Epithelial cell of proximal tubule (primary cell): Measurements from ENCODE around the gene PMS2. TPM values are rescaled to one million over a fixed set of nuclear protein-coding genes. Genes with fewer than 3 reads are reported as not detected.
"Not testable (repeated sequence)": the region's sequence is repeated elsewhere in the genome, so short reads cannot be mapped to it uniquely, and the experiment has no call there.

Source experiments
- DNase-seq: peaks from one replicate; pipeline ENCODE4 v3.0.0-alpha.2; 2011; ENCODE audit warnings: low read depth
- H3K4me3 ChIP-seq: 2 replicates; pipeline ENCODE4 v1.5.1; 2011; ENCODE audit warnings: low read depth, mild to moderate bottlenecking, low read length
- total RNA-seq: library from RNA; depleted of rRNA; stranded (reverse); fragments of >200 nt; gene quantifications from 2 replicates; pipeline ENCODE4 v1.2.3, GENCODE V29; 2015
- TF ChIP-seq, protein P1 (sequence below): conservative IDR thresholded peaks from 2 replicates; pipeline ENCODE4 v1.5.1; 2012; ENCODE audit warnings: low read depth, mild to moderate bottlenecking, low read length

The PMS2 gene
- total RNA-seq: 12.3 and 14.3 TPM in 2 replicates

GRCh38 chr7:6008668-6009611, at the start of gene PMS2, which contains the start of gene AIMP2:
Gene PMS2 (minus strand): TSS chr7:6009049. CDS start chr7:6009019, 30 bp downstream.
Gene AIMP2 (plus strand): TSS chr7:6009272. CDS start chr7:6009364, 92 bp downstream.
- H3K4me3 ChIP-seq: peak within 1 kb of the TSS; percentile 99
- DNase-seq: peak; percentile 94
- TF ChIP-seq, protein P1, sequence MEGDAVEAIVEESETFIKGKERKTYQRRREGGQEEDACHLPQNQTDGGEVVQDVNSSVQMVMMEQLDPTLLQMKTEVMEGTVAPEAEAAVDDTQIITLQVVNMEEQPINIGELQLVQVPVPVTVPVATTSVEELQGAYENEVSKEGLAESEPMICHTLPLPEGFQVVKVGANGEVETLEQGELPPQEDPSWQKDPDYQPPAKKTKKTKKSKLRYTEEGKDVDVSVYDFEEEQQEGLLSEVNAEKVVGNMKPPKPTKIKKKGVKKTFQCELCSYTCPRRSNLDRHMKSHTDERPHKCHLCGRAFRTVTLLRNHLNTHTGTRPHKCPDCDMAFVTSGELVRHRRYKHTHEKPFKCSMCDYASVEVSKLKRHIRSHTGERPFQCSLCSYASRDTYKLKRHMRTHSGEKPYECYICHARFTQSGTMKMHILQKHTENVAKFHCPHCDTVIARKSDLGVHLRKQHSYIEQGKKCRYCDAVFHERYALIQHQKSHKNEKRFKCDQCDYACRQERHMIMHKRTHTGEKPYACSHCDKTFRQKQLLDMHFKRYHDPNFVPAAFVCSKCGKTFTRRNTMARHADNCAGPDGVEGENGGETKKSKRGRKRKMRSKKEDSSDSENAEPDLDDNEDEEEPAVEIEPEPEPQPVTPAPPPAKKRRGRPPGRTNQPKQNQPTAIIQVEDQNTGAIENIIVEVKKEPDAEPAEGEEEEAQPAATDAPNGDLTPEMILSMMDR: peak; percentile 11

DNA sequence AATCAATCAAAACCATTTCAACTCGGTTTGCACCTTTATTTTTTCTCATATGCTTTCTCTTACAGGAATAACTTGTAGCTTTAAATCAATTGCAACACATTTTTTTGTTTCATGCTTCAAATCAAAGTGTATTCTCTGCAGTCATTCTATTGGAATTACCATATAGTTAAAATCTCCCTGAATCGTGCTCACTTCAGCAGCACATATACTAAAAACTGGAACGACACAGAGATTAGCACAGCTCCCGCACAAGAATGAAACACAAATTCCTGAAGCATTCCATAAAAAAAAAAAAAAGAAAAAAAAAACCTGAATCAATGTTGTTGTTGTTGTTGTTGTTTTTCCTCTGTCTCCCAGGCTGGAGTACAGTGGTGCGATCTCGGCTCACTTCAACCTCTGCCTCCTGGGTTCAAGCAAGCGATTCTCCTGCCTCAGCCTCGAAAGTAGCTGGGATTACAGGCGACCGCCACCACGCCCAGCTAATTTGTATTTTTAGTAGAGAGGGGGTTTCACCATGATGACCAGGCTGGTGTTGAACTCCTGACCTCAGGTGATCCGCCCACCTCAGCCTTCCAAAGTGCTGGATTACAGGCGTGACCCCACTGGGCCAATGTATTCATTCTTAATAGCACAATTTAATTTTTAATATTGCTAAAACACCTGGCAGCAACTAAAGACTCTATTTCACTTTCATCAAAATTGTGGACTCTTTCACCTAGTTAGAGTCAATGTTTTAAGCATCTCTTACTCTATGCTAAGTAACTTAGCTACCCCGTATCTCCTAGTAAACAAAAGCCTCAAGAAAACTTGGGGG, 48.7 kb upstream of the PMS2 start:
- DNase-seq: no peak
- H3K4me3 ChIP-seq: peak overlapping the region; percentile 88
- TF ChIP-seq, protein P1: no peak

- TF ChIP-seq, protein P1: no peak
- no peak for DNase-seq
- no peak overlapping the region for H3K4me3 ChIP-seq
Measured at GRCh38 chr7:6056616-6057015, 47.8 kb upstream of the PMS2 start.

DNA sequence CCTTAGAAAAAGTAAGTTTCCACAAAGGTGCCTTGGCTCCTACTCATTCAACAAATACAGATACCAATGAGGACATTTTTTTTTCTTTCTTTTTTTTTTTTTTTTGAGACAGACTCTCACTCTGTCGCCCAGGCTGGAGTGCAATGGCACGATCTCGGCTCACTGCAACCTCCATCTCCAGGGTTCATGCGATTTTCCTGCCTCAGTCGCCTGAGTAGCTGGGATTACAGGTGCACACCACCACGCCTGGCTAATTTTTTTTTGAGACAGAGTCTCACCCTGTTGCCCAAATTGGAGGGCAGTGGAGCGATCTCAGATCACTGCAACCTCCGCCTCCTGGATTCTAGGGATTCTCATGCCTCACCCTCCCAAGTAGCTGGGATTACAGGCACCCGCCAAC, 42.3 kb upstream of the PMS2 start:
- H3K4me3 ChIP-seq, DNase-seq: not testable (repeated sequence)

DNA sequence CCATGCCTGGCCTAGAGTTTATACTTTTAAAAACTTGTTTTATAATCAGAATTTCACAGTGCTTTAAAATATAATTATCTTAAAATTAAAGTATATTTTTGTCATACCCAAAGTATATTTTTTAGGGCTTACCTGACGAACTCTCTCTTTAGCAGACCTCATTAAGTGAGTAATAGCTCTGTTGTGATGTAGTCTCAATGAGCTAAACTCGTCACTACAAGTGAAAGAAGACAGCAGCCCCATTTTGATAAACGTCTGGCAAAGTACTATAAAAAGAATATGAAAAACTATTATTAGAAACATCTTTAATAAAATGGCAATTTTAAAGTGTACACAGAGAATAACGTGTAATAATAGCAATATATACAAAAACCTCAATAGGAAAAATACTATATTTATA, 40.9 kb upstream of the PMS2 start:
- no peak for DNase-seq
- TF ChIP-seq, protein P1: no peak
- H3K4me3 ChIP-seq: no peak overlapping the region

DNA sequence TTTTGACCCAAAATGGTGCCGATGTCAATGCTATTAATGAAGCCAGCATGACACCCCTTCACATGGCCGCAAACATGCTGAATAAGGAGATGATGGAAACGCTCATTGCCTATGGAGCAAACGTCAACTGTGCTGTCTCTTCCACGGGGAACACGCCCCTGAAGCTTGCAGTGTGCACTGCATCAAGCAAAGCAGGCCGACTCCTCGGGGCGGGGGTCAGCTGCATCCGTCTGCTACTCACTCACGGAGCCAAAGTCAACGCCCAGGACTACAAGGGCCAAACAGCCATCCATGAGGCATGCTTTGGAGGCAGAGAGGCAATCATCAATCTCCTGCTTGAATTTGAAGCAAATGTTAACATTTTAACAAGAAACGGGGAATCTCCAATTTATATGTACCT, 26.8 kb upstream of the PMS2 start:
- TF ChIP-seq, protein P1: no peak
- no peak overlapping the region for H3K4me3 ChIP-seq
- no peak for DNase-seq

DNA sequence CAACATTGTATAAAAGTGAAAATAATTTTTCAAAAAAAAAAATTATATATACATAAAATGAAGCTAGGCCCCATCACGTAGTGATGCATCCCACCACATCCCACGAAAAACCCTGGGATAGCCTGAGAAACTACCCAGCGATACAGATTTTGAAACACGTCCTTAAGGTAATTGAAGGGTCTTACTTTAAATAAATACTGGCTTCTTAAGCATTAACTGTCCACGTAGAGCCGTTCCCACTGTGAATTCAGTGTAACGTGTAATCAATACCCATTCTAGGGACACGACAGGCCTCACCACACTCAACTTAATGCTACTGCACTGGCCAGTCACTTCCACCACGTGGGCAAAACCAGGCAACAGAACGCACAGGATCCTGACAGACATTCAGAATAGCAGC, 26.3 kb upstream of the PMS2 start:
- no peak for DNase-seq
- TF ChIP-seq, protein P1: no peak
- no peak overlapping the region for H3K4me3 ChIP-seq
